ENCODE results near the gene SSTR5.

GRCh38 chr16:1033128-1033679, 39.3 kb upstream of the SSTR5 start:
- TF ChIP-seq CTCF (IDR thresholded peaks at IDR 0.05; ENCODE audit: low read depth, low read length) (no peak), POLR2A (IDR thresholded peaks at IDR 0.05; ENCODE audit: extremely low read depth, insufficient read length) (no peak), MAX (IDR thresholded peaks at IDR 0.05; ENCODE audit: low read depth, low read length) (no peak), MYC (IDR thresholded peaks at IDR 0.05; ENCODE audit: low read depth, low read length) (no peak)
